Fibroblast of villous mesenchyme (primary cell): ENCODE results near the gene RSRC1. TPM values are rescaled to one million over a fixed set of nuclear protein-coding genes. Genes with fewer than 3 reads are reported as not detected.

Experiments used
- DNase-seq: peaks from one replicate; pipeline ENCODE4 v3.0.0-alpha.2; 2010; ENCODE audit warnings: low read depth
- H3K4me3 ChIP-seq: 2 replicates; pipeline ENCODE4 v1.5.1; 2011; ENCODE audit warnings: low read depth, mild to moderate bottlenecking, low read length
- total RNA-seq: library from RNA; depleted of rRNA; stranded (reverse); fragments of >200 nt; gene quantifications from 2 replicates; pipeline ENCODE4 v1.2.3, GENCODE V29; 2012
- TF ChIP-seq, protein P1 (sequence below): IDR thresholded peaks from 2 replicates; pipeline ENCODE4 v1.5.1; 2012; ENCODE audit warnings: low read depth, mild to moderate bottlenecking, low read length; ENCODE audit not compliant: insufficient read depth

Gene RSRC1
- total RNA-seq, 1 donor, result 43.6 TPM

DNA sequence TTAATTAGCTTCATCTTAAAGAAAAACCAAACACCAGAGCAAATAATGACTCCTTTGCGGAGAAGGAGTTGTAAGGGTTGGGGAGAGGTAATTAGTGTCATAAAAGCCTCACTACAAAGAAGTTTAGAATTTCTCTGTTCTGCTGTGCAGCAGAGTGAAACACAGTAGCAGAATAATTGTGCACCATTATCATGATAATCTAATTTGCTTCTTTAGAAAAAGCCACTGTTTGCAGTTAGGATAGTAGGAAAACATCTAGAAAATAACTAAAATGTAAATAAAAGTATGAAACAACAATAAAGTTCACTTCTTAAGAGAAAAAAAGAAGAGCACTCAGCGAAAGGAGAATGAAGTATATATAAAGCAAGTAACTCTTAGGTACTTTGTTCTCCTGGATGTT lies 9.2 kb upstream of the RSRC1 start:
- H3K4me3 ChIP-seq, result no peak overlapping the region
- no peak for DNase-seq
- TF ChIP-seq, protein P1, sequence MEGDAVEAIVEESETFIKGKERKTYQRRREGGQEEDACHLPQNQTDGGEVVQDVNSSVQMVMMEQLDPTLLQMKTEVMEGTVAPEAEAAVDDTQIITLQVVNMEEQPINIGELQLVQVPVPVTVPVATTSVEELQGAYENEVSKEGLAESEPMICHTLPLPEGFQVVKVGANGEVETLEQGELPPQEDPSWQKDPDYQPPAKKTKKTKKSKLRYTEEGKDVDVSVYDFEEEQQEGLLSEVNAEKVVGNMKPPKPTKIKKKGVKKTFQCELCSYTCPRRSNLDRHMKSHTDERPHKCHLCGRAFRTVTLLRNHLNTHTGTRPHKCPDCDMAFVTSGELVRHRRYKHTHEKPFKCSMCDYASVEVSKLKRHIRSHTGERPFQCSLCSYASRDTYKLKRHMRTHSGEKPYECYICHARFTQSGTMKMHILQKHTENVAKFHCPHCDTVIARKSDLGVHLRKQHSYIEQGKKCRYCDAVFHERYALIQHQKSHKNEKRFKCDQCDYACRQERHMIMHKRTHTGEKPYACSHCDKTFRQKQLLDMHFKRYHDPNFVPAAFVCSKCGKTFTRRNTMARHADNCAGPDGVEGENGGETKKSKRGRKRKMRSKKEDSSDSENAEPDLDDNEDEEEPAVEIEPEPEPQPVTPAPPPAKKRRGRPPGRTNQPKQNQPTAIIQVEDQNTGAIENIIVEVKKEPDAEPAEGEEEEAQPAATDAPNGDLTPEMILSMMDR, result no peak

DNA sequence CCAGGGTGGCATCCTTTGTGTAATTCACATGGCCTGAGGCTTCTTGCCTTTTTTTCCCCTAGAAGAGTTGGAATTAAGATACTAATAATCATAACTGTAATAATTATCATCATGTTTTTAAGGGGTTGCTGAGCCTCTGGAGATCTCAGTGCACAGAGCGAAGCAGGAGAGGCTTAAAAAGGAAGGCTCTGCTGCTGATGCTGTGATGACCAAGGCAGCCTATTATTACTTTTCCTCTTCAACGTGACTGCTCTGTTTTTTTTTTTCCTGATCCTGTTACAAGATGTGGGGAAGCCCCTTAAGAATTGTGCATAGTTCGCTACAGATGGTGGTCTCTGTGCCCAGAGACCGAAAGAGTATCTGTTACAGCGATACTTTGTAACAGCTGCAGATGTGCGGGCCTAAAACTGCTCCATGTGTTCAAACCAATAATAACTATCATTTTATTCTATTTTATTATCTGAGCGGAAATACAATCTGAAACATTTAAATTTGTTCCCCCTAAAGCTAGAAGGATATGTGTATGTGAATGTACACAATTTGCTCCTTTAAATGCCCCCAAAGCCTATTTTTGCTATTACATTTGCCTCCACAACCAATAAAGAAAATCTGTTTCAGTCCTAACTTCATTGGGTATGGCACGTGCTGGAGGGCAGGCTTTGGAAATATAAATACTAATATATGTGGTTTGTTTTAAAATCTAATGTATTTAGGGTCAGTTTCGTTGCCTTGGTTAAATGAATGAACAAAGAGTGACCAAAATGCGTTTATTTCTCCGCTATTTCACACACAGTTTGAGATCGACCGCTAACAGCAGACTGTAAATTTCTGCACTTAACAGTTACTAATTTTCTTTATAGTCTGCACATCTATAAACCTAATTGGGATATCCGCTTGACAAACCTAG lies 8.3 kb upstream of the RSRC1 start:
- TF ChIP-seq, protein P1, result no peak
- H3K4me3 ChIP-seq, result no peak overlapping the region

DNA sequence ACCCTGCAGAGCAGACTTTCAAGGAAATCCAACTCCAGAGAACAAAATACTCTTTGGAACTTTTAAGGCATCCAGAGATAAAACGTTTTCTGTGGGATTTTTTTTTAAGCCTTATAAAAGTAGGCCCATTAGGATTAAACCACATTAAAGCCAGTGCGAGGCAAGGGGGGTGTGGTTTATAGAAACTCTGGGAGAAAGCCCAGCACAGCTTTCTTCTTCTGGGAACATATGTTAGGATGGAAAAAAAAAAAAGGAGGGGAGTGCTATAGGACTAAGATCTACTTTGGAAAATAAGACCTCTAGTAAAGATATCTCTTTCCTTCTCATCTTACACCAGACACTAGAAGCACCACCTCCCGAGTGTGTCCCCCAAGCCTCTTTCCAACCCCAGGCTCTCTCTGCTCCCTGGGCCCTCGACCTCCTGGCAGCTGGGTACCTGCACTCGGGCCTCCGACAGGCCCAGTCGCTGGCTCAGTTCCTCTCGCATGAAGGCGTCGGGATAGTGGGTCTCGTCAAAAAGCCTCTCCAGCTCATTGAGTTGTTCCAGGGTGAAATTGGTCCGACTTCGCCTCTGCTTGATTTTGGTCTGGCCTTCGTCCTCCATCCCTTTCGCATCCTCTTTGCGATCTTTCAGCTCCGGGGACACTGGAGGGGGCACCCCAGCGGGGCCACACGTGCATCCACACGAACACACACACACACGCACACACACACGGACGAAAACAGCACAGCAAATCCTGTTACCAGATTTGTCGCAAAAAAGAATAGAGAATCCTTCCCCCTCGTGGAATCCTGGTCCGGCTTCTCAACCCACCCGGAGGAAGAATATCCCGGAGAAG lies 7.4 kb upstream of the RSRC1 start:
- TF ChIP-seq, protein P1, result no peak
- no peak overlapping the region for H3K4me3 ChIP-seq
- DNase-seq, result no peak

More for the DNA sequence above, 8.3 kb upstream of the RSRC1 start:
- no peak for DNase-seq

DNA sequence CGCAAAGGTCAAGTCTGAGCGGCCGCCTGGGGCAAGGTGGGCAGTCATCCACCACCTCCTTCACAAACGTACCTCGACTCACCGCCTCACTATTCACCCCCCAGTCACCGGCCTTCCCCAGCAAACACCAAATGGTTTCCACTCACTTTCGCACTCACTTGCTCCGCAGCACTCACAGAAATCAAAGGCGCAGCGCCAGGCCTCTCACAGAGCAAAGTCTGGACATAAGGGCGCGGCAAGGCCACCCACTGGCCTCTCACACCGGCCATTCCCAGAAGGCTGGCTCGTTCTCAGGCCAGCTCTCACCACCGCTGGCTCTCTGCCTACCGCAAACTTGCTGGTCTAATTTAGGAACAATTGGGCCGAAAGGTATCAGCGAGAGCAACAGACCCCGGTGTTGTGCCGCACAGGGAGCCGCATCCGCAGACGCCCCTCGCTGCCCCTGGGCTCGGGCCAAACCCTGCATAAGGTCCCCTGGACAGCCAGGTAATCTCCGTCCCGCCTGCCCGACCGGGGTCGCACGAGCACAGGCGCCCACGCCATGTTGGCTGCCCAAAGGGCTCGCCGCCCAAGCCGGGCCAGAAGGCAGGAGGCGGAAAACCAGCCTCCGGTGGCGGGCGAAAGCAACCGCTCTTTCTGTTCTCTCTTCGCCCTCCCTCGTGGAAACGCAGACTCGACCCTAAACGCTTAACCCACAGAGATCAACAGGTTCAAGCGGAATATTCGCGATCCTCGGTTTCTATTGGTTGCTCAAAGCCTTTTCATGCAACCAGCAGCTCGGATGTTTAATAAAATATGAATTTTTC lies 6.6 kb upstream of the RSRC1 start:
- H3K4me3 ChIP-seq, result no peak overlapping the region
- no peak for DNase-seq
- TF ChIP-seq, protein P1, result no peak

DNA sequence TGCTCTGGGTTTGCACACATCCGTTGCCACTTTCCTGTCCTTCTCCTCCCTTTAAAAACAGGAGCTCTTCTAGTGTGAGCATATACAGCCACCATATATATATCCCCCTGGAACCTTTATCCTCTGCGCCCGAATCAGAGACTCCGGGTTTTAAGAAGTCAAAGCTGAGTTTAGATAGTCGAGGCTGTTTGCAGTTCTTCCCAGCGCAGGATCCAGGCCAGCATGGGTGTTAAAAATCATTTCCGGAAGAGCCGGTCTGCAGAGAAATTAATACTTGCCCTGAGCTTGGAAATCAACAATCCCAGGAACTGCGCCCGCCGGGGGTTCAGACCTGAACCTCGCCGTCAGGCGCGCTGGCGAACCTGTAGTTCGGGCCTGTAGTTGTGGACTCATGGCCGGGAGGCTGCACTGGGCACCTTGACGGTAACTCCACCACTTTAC lies 6.0 kb upstream of the RSRC1 start:
- H3K4me3 ChIP-seq, result no peak overlapping the region
- DNase-seq, result no peak
- TF ChIP-seq, protein P1, result no peak

DNA sequence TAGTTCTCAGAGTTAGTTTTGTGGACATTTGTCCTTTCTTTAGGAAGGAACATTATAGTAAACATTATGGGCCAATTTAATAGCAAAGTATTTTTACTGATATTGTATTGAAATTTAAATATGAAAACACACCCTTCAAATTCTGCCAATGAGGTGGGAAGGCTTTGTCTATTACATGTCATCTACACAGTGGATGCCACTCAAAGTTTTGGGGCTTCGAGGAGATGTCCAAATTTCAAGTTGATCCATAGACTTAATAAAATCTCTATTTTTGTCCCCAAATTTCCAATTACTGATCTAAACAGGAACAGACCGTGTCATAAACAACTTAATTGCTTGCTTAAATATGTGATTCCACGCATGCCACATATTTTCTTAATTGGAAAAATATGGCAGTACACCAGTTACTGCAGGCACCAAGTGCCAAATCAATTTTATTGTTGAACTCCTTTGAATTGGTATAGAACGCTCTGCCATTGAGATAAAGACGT lies 5.4 kb upstream of the RSRC1 start:
- H3K4me3 ChIP-seq, result no peak overlapping the region
- TF ChIP-seq, protein P1, result no peak
- DNase-seq, result no peak
